CD4-positive, alpha-beta T cell (primary cell): ENCODE results near the gene NNT. TPM values are rescaled to one million over a fixed set of nuclear protein-coding genes. Genes with fewer than 3 reads are reported as not detected.

Experiments
- ATAC-seq: fragments of 200-7000 bp; cut with Tn5 transposase; one replicate; pipeline ENCODE4 v1.10.0; 2022; ENCODE audit warnings: mild to moderate bottlenecking; ENCODE audit not compliant: poor library complexity
- CTCF ChIA-PET: fragments of 350-600 bp; sonication (Branson Sonifier 250); formaldehyde crosslinking; loops from one replicate; lab custom pipeline; 2021; ENCODE audit warnings: antibody characterized with exemption, inconsistent platforms; lab: Charles Lee
- POLR2A ChIA-PET: fragments of 350-600 bp; sonication (Branson Sonifier 250); formaldehyde crosslinking; loops from one replicate; lab custom pipeline; 2021; ENCODE audit warnings: antibody characterized with exemption, inconsistent platforms; lab: Charles Lee
- DNase-seq, 14 experiments: peaks; one replicate each; pipeline ENCODE4 v3.0.0-alpha.2; 2013 to 2020; ENCODE audit warnings: mixed read lengths in 2 of 14
- H3K27ac ChIP-seq, 2 donors: one replicate each; pipeline versions ENCODE4 v1.5.1 to v1.7.0; 2013; ENCODE audit warnings: low read length in 2 of 2, low read depth in 1 of 2, mild to moderate bottlenecking in 1 of 2
- H3K27me3 ChIP-seq, 2 experiments: 1 replicate in 1 of 2; 2 replicates in 1 of 2; pipeline versions ENCODE4 v1.6.1 to v1.7.0; 2013; ENCODE audit warnings: low read length in 2 of 2, control low read depth in 1 of 2, mild to moderate bottlenecking in 1 of 2, moderate library complexity in 1 of 2; ENCODE audit not compliant: insufficient read depth in 2 of 2, control insufficient read depth in 1 of 2
- H3K36me3 ChIP-seq: one replicate; pipeline ENCODE4 v1.6.1; 2013; ENCODE audit warnings: low read length, control low read depth; ENCODE audit not compliant: insufficient read depth
- H3K4me1 ChIP-seq: one replicate; pipeline ENCODE4 v1.6.1; 2013; ENCODE audit warnings: low read length, control low read depth; ENCODE audit not compliant: insufficient read depth
- H3K4me3 ChIP-seq: one replicate; pipeline ENCODE4 v1.5.1; 2013; ENCODE audit warnings: mild to moderate bottlenecking, low read length, moderate library complexity
- H3K9me3 ChIP-seq, 2 experiments: 1 replicate in 1 of 2; 2 replicates in 1 of 2; pipeline versions ENCODE4 v1.6.1 to v1.7.0; 2013; ENCODE audit warnings: low read length in 2 of 2, mild to moderate bottlenecking in 2 of 2, control low read depth in 1 of 2, moderate library complexity in 1 of 2; ENCODE audit not compliant: control insufficient read depth in 1 of 2, insufficient read depth in 1 of 2
- H3K27ac Mint-ChIP-seq: one replicate; pipeline ENCODE4 v1.8.0; 2020; ENCODE audit warnings: mixed read lengths
- H3K27me3 Mint-ChIP-seq: one replicate; pipeline ENCODE4 v1.8.0; 2021; ENCODE audit warnings: mixed read lengths
- H3K36me3 Mint-ChIP-seq: one replicate; pipeline ENCODE4 v1.8.0; 2021; ENCODE audit warnings: low read depth, mixed read lengths
- H3K4me1 Mint-ChIP-seq: one replicate; pipeline ENCODE4 v1.8.0; 2021; ENCODE audit warnings: low read depth, mixed read lengths
- H3K4me3 Mint-ChIP-seq: one replicate; pipeline ENCODE4 v1.8.0; 2020; ENCODE audit warnings: mild to moderate bottlenecking, mixed read lengths
- H3K9me3 Mint-ChIP-seq: one replicate; pipeline ENCODE4 v1.8.0; 2020; ENCODE audit warnings: mixed read lengths
- CTCF ChIP-seq: fragments of 200-600 bp; IDR thresholded peaks from one replicate; pipeline ENCODE4 v1.8.0; 2022; ENCODE audit warnings: antibody characterized with exemption, mild to moderate bottlenecking
- intact Hi-C, 2 experiments: fragments of 100-400 bp; cut with DNase I in 1 of 2; cut with micrococcal nuclease in 1 of 2; formaldehyde crosslinking; loops; one replicate each; pipeline versions ENCODE4 v1.15.1 to v1.9.0; 2023 to 2025; cut with DNase I, micrococcal nuclease
- total RNA-seq, 174 experiments: library from RNA in 2 of 174; stranded (reverse) in 2 of 174; gene quantifications; one replicate each; pipeline ENCODE4 v1.2.3 and lab custom pipeline; 2021 to 2026

Gene NNT
- total RNA-seq, 2 experiments from 2014 or later = 22.3 to 23.5 TPM

GRCh38 chr5:43677253-43677652 is 74.3 kb downstream of the NNT start:
- no peaks in the 10 kb centered on the region for H3K9me3 Mint-ChIP-seq
- H3K4me1 Mint-ChIP-seq = peaks cover 14% of the 10 kb centered on the region
- peaks cover 44% of the 10 kb centered on the region for H3K36me3 Mint-ChIP-seq
- H3K27me3 Mint-ChIP-seq = no peaks in the 10 kb centered on the region
- no peak overlapping the region for H3K4me3 Mint-ChIP-seq
- no peak for TF ChIP-seq CTCF
- H3K27ac ChIP-seq = no peak overlapping the region
- no peak overlapping the region for H3K27ac Mint-ChIP-seq
- ChIA-PET CTCF (no interaction called here), POLR2A (no interaction called here)
- H3K4me3 ChIP-seq = no peak overlapping the region
- no peak for ATAC-seq
- peaks cover 31% of the 10 kb centered on the region for H3K36me3 ChIP-seq
- intact Hi-C loops = no loop called here
- no peaks in the 10 kb centered on the region for H3K27me3 ChIP-seq
- H3K9me3 ChIP-seq = no peaks in the 10 kb centered on the region
- DNase-seq = no peak
- H3K4me1 ChIP-seq = no peaks in the 10 kb centered on the region

- no peak overlapping the region for H3K27ac ChIP-seq
- ATAC-seq (no peak), DNase-seq (no peak)
- no peak for TF ChIP-seq CTCF
- Mint-ChIP-seq H3K27me3 (no peaks in the 10 kb centered on the region), H3K4me3 (no peak overlapping the region), H3K4me1 (peaks cover 10% of the 10 kb centered on the region), H3K27ac (no peak overlapping the region), H3K36me3 (peaks cover 48% of the 10 kb centered on the region), H3K9me3 (no peaks in the 10 kb centered on the region)
- H3K4me1 ChIP-seq = no peaks in the 10 kb centered on the region
- H3K36me3 ChIP-seq = peaks cover 42% of the 10 kb centered on the region
- H3K9me3 ChIP-seq = no peaks in the 10 kb centered on the region
- intact Hi-C loops = no loop called here
- H3K27me3 ChIP-seq = no peaks in the 10 kb centered on the region
- no peak overlapping the region for H3K4me3 ChIP-seq
- POLR2A ChIA-PET = no interaction called here
- CTCF ChIA-PET = no interaction called here
These were observed 76.2 kb downstream of the NNT start for GRCh38 chr5:43679214-43679613.

DNA sequence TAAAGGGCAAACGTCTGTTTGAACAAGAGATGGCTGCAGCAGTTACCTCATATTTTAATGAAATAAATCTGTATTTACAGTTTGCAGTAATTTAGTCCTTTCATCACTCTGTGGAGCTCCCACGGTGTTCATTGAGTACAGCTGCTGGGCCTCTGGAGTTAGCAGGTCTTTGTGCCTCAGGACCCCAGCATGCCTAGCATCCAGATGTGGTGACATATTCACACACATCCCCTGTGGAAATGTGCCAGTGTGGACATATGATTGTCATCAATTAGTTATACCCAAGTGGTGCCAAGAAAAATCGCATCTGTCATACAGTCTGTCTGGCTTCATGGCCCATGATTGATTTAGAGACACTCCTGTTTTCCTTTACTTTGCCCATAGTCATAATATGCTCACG is 77.3 kb downstream of the NNT start:
- peaks cover 51% of the 10 kb centered on the region for H3K36me3 Mint-ChIP-seq
- intact Hi-C loops = no loop called here
- ATAC-seq (no peak), DNase-seq (no peak)
- ChIA-PET POLR2A (no interaction called here), CTCF (no interaction called here)
- H3K9me3 ChIP-seq = no peaks in the 10 kb centered on the region
- H3K27ac ChIP-seq = no peak overlapping the region
- TF ChIP-seq CTCF = no peak
- H3K27ac Mint-ChIP-seq = no peak overlapping the region
- peaks cover 47% of the 10 kb centered on the region for H3K36me3 ChIP-seq
- H3K4me1 ChIP-seq = no peaks in the 10 kb centered on the region
- H3K4me3 ChIP-seq = no peak overlapping the region
- H3K4me1 Mint-ChIP-seq = peaks cover 4% of the 10 kb centered on the region
- H3K27me3 ChIP-seq = no peaks in the 10 kb centered on the region
- H3K27me3 Mint-ChIP-seq = no peaks in the 10 kb centered on the region
- H3K9me3 Mint-ChIP-seq = no peaks in the 10 kb centered on the region
- no peak overlapping the region for H3K4me3 Mint-ChIP-seq
